Keratinocyte (primary cell): ENCODE data around the gene LPCAT2. TPM values are rescaled to one million over a fixed set of nuclear protein-coding genes. Genes with fewer than 3 reads are reported as not detected.

ENCODE experiments used
- DNase-seq: peaks from one replicate; pipeline ENCODE4 v3.0.0-alpha.2; 2011; ENCODE audit warnings: low read depth, missing footprints, low spot score
- FAIRE-seq: peaks from 2 replicates; lab custom pipeline; 2011; peaks lifted over from hg19 to GRCh38; lab: Jason Lieb, UNC
- H2AFZ ChIP-seq: 2 replicates; pipeline ENCODE4 v1.6.0; 2012; ENCODE audit warnings: low read length, control low read depth, inconsistent platforms; ENCODE audit not compliant: control insufficient read depth
- H3K27ac ChIP-seq: 2 replicates; pipeline ENCODE4 v1.5.1; 2011; ENCODE audit warnings: low read length; ENCODE audit not compliant: control insufficient read depth, insufficient read depth
- H3K27me3 ChIP-seq: 3 replicates; pipeline ENCODE4 v1.6.0; 2011; ENCODE audit warnings: low read length; ENCODE audit not compliant: control insufficient read depth, insufficient read depth; ENCODE audit errors: extremely low read depth
- H3K36me3 ChIP-seq, 2 experiments: 2 replicates in 1 of 2; 3 replicates in 1 of 2; pipeline ENCODE4 v1.5.1; 2011; ENCODE audit warnings: low read length in 2 of 2, mild to moderate bottlenecking in 1 of 2; ENCODE audit not compliant: control insufficient read depth in 2 of 2, insufficient read depth in 2 of 2; ENCODE audit errors: extremely low read depth in 1 of 2
- H3K4me1 ChIP-seq: 3 replicates; pipeline ENCODE4 v1.5.1; 2011; ENCODE audit warnings: low read length; ENCODE audit not compliant: control insufficient read depth, insufficient read depth; ENCODE audit errors: extremely low read depth
- H3K4me2 ChIP-seq: 3 replicates; pipeline ENCODE4 v1.6.0; 2011; ENCODE audit warnings: low read depth, low read length; ENCODE audit not compliant: control insufficient read depth, insufficient read depth; ENCODE audit errors: extremely low read depth
- H3K4me3 ChIP-seq, 3 experiments: fragments of 200-600 bp in 1 of 3; sonication (generic) in 1 of 3; 2 replicates in 2 of 3; 3 replicates in 1 of 3; pipeline ENCODE4 v1.5.1; 2011 to 2016; ENCODE audit warnings: low read length in 3 of 3, mild to moderate bottlenecking in 3 of 3, control low read depth in 2 of 3, inconsistent platforms in 1 of 3, low read depth in 1 of 3, mixed read lengths in 1 of 3, mixed run types in 1 of 3, moderate library complexity in 1 of 3; ENCODE audit not compliant: control insufficient read depth in 2 of 3, insufficient read depth in 2 of 3; ENCODE audit errors: extremely low read depth in 1 of 3
- H3K79me2 ChIP-seq: 2 replicates; pipeline ENCODE4 v1.6.0; 2012; ENCODE audit warnings: low read length; ENCODE audit not compliant: control insufficient read depth, insufficient read depth
- H3K9ac ChIP-seq: 3 replicates; pipeline ENCODE4 v1.6.0; 2011; ENCODE audit warnings: low read length; ENCODE audit not compliant: control insufficient read depth, insufficient read depth; ENCODE audit errors: extremely low read depth
- H3K9me1 ChIP-seq: 3 replicates; pipeline ENCODE4 v1.6.0; 2011; ENCODE audit warnings: low read length; ENCODE audit not compliant: control insufficient read depth, insufficient read depth; ENCODE audit errors: extremely low read depth
- H3K9me3 ChIP-seq: 2 replicates; pipeline ENCODE4 v1.5.1; 2012; ENCODE audit warnings: low read depth, low read length; ENCODE audit not compliant: control insufficient read depth
- H4K20me1 ChIP-seq: 3 replicates; pipeline ENCODE4 v1.6.0; 2011; ENCODE audit warnings: low read length; ENCODE audit not compliant: control insufficient read depth, insufficient read depth; ENCODE audit errors: extremely low read depth
- CTCF ChIP-seq, 3 experiments: IDR thresholded peaks in 1 of 3; conservative IDR thresholded peaks in 1 of 3; optimal IDR thresholded peaks in 1 of 3; 2 replicates in 2 of 3; 3 replicates in 1 of 3; pipeline versions ENCODE3 to v1.5.1; 2011; ENCODE audit warnings: low read length in 3 of 3, mild to moderate bottlenecking in 3 of 3, moderate library complexity in 2 of 3, control low read depth in 1 of 3, inconsistent platforms in 1 of 3; ENCODE audit not compliant: insufficient read depth in 2 of 3; ENCODE audit errors: extremely low read depth in 1 of 3
- EZH2 ChIP-seq: IDR thresholded peaks from one replicate; pipeline ENCODE4 v1.6.1; 2012; ENCODE audit warnings: inconsistent platforms, mild to moderate bottlenecking, low read length, moderate library complexity
- dilution Hi-C: fragments of 300-500 bp; cut with MboI; formaldehyde crosslinking; loops from one replicate; pipeline ENCODE4 v1.7.0; 2020; ENCODE audit warnings: low sequenced_read_pairs; ENCODE audit not compliant: extremely low pct_ligation_motif_present
- polyA plus RNA-seq, 5 experiments: library from polyadenylated mRNA; depleted of rRNA in 3 of 5; stranded (reverse) in 3 of 5; stranded (forward) in 1 of 5; unstranded in 1 of 5; fragments of >200 nt; gene quantifications; 1 replicate in 1 of 5; 2 replicates in 3 of 5; 3 replicates in 1 of 5; pipeline versions ENCODE4 v1.2.1 to v1.2.3, GENCODE V29; 2011 to 2012; ENCODE audit warnings: missing spikeins in 2 of 5, low read depth in 1 of 5, low replicate concordance in 1 of 5

The LPCAT2 gene
- polyA plus RNA-seq, 1 donor (not counting 4 experiments of a cell fraction or from before 2014, with no cell fraction given): 54.4 TPM

- Histone ChIP-seq H2AFZ (peak overlapping the region; percentile 41), H3K9me1 (no peaks in the 10 kb centered on the region), H3K79me2 (no peaks in the 10 kb centered on the region), H4K20me1 (no peaks in the 10 kb centered on the region), H3K4me3 (no peak overlapping the region), H3K9me3 (no peaks in the 10 kb centered on the region), H3K9ac (peak overlapping the region; percentile 10), H3K36me3 (no peaks in the 10 kb centered on the region), H3K27ac (peak overlapping the region; percentile 23), H3K27me3 (no peaks in the 10 kb centered on the region), H3K4me1 (peaks cover 49% of the 10 kb centered on the region), H3K4me2 (no peak overlapping the region)
- no peak for TF ChIP-seq EZH2
- TF ChIP-seq CTCF (optimal IDR thresholded peaks at IDR 0.05 in 1 of 3, IDR thresholded peaks at IDR 0.05 in 1 of 3, conservative IDR thresholded peaks at IDR 0.05 in 1 of 3; ENCODE audit: extremely low read depth in 1 of 3, insufficient read depth in 2 of 3, low read length in 3 of 3): no peak
- no peak for FAIRE-seq
- DNase-seq: no peak
- dilution Hi-C loops: no loop called here
These were observed 6.0 kb upstream of the LPCAT2 start for GRCh38 chr16:55502801-55503366.

DNA sequence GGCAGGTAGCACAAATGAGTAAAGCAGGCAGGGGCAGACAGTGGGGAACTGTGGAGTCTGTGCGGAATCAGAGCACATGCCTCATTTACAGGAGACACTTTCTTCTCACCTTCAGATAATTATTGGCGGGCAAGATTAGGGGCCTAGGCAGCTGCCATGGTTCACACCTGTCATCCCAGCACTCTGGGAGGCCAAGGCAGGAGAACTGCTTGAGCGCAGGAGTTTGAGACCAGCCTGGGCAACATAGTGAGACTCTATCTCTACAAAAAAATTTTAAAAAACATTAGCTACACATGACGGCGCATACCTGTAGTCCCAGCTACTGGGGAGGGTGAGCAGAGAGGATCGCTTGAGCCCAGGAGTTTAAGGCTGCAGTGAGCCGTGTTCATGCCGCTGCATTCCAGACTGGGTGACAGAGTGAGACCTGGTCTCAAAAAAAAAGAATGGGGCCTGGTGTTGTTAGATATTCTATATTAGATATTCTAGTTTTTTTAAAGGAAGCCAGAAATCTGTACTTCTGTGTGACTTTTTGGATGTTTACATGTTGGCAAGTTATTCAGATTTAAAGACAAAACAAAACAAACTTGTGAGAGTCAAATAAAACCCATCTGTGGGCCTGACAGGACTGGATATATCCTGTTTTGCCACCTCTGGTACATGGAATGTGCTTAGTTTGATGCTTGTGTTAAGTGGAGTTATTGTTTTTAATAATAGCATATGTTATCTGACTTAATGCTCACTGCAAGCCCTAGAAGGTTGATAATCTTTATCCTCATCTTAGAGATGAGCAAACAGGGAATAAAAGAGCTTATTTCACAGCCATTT is 4.9 kb upstream of the LPCAT2 start:
- H2AFZ ChIP-seq: no peak overlapping the region
- TF ChIP-seq EZH2 (no peak), CTCF (optimal IDR thresholded peaks at IDR 0.05 in 1 of 3, IDR thresholded peaks at IDR 0.05 in 1 of 3, conservative IDR thresholded peaks at IDR 0.05 in 1 of 3; ENCODE audit: extremely low read depth in 1 of 3, insufficient read depth in 2 of 3, low read length in 3 of 3) (no peak)
- dilution Hi-C loops: no loop called here
- no peak overlapping the region for H3K27ac ChIP-seq
- no peaks in the 10 kb centered on the region for H3K27me3 ChIP-seq
- H3K4me3 ChIP-seq: no peak overlapping the region
- no peaks in the 10 kb centered on the region for H3K36me3 ChIP-seq
- H3K4me2 ChIP-seq: no peak overlapping the region
- H3K4me1 ChIP-seq: peaks cover 42% of the 10 kb centered on the region
- no peaks in the 10 kb centered on the region for H3K9me1 ChIP-seq
- FAIRE-seq (no peak), DNase-seq (no peak)
- H3K79me2 ChIP-seq: no peaks in the 10 kb centered on the region
- no peaks in the 10 kb centered on the region for H4K20me1 ChIP-seq
- H3K9ac ChIP-seq: no peak overlapping the region
- H3K9me3 ChIP-seq: no peaks in the 10 kb centered on the region
